B cell (primary cell): ENCODE measurements around the gene PNPLA2. TPM values are rescaled to one million over a fixed set of nuclear protein-coding genes. Genes with fewer than 3 reads are reported as not detected.

Source experiments
- ATAC-seq: fragments of 200-7000 bp; cut with Tn5 transposase; one replicate; pipeline ENCODE4 v1.10.0; 2021; ENCODE audit warnings: low read depth, mild to moderate bottlenecking, moderate number of reproducible peaks, moderate library complexity
- CTCF ChIA-PET: fragments of 350-600 bp; sonication (Branson Sonifier 250); formaldehyde crosslinking; loops from one replicate; lab custom pipeline; 2021; ENCODE audit warnings: antibody characterized with exemption, inconsistent platforms; lab: Charles Lee
- POLR2A ChIA-PET: fragments of 350-600 bp; sonication (Branson Sonifier 250); formaldehyde crosslinking; loops from one replicate; lab custom pipeline; 2021; ENCODE audit warnings: antibody characterized with exemption; lab: Charles Lee
- DNase-seq: peaks from one replicate; pipeline ENCODE4 v3.0.0; 2013
- H2AFZ ChIP-seq: 2 replicates; pipeline ENCODE4 v1.6.1; 2012; ENCODE audit warnings: mild to moderate bottlenecking, low read depth, low read length; ENCODE audit not compliant: insufficient read depth, poor library complexity, severe bottlenecking
- H3K27ac ChIP-seq, 2 donors: 1 replicate in 1 of 2; 2 replicates in 1 of 2; pipeline ENCODE4 v1.5.1; 2012 to 2013; ENCODE audit warnings: low read length in 2 of 2, mild to moderate bottlenecking in 2 of 2, moderate library complexity in 1 of 2
- H3K27me3 ChIP-seq, 4 experiments: fragments of 200-600 bp in 1 of 4; sonication (generic) in 1 of 4; replicated peaks in 1 of 4; 1 replicate in 2 of 4; 2 replicates in 2 of 4; pipeline versions ENCODE4 v1.6.1 to v1.7.0; 2013 to 2016; ENCODE audit warnings: low read length in 3 of 4, mild to moderate bottlenecking in 2 of 4, mixed read lengths in 1 of 4, moderate library complexity in 1 of 4; ENCODE audit not compliant: insufficient read depth in 4 of 4, control insufficient read depth in 3 of 4; ENCODE audit errors: control extremely low read depth in 1 of 4
- H3K36me3 ChIP-seq, 2 experiments: replicated peaks in 1 of 2; 1 replicate in 1 of 2; 2 replicates in 1 of 2; pipeline versions ENCODE4 v1.6.1 to v1.7.1; 2013; ENCODE audit warnings: low read length in 1 of 2; ENCODE audit not compliant: insufficient read depth in 2 of 2, control insufficient read depth in 1 of 2; ENCODE audit errors: control extremely low read depth in 1 of 2, extremely low read depth in 1 of 2
- H3K4me1 ChIP-seq, 2 donors: fragments of 200-600 bp in 1 of 2; sonication (generic) in 1 of 2; 1 replicate in 1 of 2; 2 replicates in 1 of 2; pipeline versions ENCODE4 v1.5.1 to v1.6.1; 2013 to 2017; ENCODE audit warnings: low read length in 2 of 2; ENCODE audit not compliant: control insufficient read depth in 2 of 2, insufficient read depth in 2 of 2
- H3K4me2 ChIP-seq: replicated peaks from 2 replicates; pipeline ENCODE3; 2012; ENCODE audit warnings: mild to moderate bottlenecking, low read depth, low read length; ENCODE audit not compliant: poor library complexity, severe bottlenecking
- H3K4me3 ChIP-seq, 5 experiments: fragments of 200-600 bp in 1 of 5; sonication (generic) in 1 of 5; 1 replicate in 3 of 5; 2 replicates in 2 of 5; pipeline versions ENCODE4 v1.5.1 to v1.7.0; 2011 to 2016; ENCODE audit warnings: low read length in 4 of 5, mild to moderate bottlenecking in 4 of 5, low read depth in 2 of 5, control low read depth in 1 of 5, moderate library complexity in 1 of 5; ENCODE audit not compliant: insufficient read depth in 1 of 5; ENCODE audit errors: control extremely low read depth in 1 of 5, extremely low read depth in 1 of 5
- H3K79me2 ChIP-seq: fragments of 200-600 bp; sonication (generic); one replicate; pipeline ENCODE4 v1.6.0; 2016; ENCODE audit warnings: low read length; ENCODE audit not compliant: control insufficient read depth, insufficient read depth
- H3K9ac ChIP-seq: fragments of 200-600 bp; sonication (generic); 2 replicates; pipeline ENCODE4 v1.6.1; 2017; ENCODE audit warnings: mild to moderate bottlenecking, low read length, moderate library complexity
- H3K9me3 ChIP-seq, 3 donors: one replicate each; pipeline versions ENCODE4 v1.6.1 to v1.7.1; 2013; ENCODE audit warnings: low read length in 2 of 3; ENCODE audit not compliant: control insufficient read depth in 2 of 3, insufficient read depth in 1 of 3; ENCODE audit errors: control extremely low read depth in 1 of 3
- H4K20me1 ChIP-seq: 2 replicates; pipeline ENCODE4 v1.6.0; 2012; ENCODE audit warnings: mild to moderate bottlenecking, low read length; ENCODE audit not compliant: insufficient read depth, control insufficient read depth, poor library complexity, severe bottlenecking
- H3K27ac Mint-ChIP-seq: one replicate; pipeline ENCODE4 v1.8.0; 2021; ENCODE audit warnings: mixed read lengths
- H3K27me3 Mint-ChIP-seq: one replicate; pipeline ENCODE4 v1.8.0; 2021; ENCODE audit warnings: mixed read lengths
- H3K4me1 Mint-ChIP-seq: one replicate; pipeline ENCODE4 v1.8.0; 2021; ENCODE audit warnings: mixed read lengths
- H3K4me3 Mint-ChIP-seq: one replicate; pipeline ENCODE4 v1.8.0; 2021; ENCODE audit warnings: mixed read lengths
- H3K9me3 Mint-ChIP-seq: one replicate; pipeline ENCODE4 v1.8.0; 2022; ENCODE audit warnings: mixed read lengths; ENCODE audit not compliant: insufficient read depth
- EZH2 ChIP-seq: IDR thresholded peaks from 2 replicates; pipeline ENCODE4 v1.6.1; 2012; ENCODE audit warnings: borderline replicate concordance, low read depth, mild to moderate bottlenecking, moderate library complexity, low read length; ENCODE audit not compliant: insufficient read depth, poor library complexity, severe bottlenecking
- WGBS: methylation state at CpG from one replicate; pipeline ENCODE4 v1.1.5; 2013; ENCODE audit warnings: missing lambda C conversion rate; ENCODE audit not compliant: insufficient coverage; 5-methylcytosine and 5-hydroxymethylcytosine counted together
- intact Hi-C: fragments of 100-400 bp; cut with micrococcal nuclease; formaldehyde crosslinking; loops from one replicate; pipeline ENCODE4 v1.10.0; 2022
- polyA plus RNA-seq: library from polyadenylated mRNA; depleted of rRNA; stranded (reverse); fragments of >200 nt; gene quantifications from 2 replicates; pipeline ENCODE4 v1.2.3, GENCODE V29; 2012
- total RNA-seq, 2 donors: library from RNA; stranded (reverse); fragments of 120-200 nt in 1 of 2; gene quantifications; 1 replicate in 1 of 2; 2 replicates in 1 of 2; pipeline versions ENCODE4 v1.2.3 to v1.2.4, GENCODE V29; 2013 to 2022
- TF ChIP-seq, protein P1 (sequence below): fragments of 200-600 bp; IDR thresholded peaks from one replicate; pipeline ENCODE4 v1.8.0; 2022; ENCODE audit warnings: antibody characterized with exemption, mild to moderate bottlenecking

PNPLA2 gene
- total and polyA plus RNA-seq, 2 donors (not counting 1 experiment from before 2014, with no cell fraction given): 208 to 276 TPM

DNA sequence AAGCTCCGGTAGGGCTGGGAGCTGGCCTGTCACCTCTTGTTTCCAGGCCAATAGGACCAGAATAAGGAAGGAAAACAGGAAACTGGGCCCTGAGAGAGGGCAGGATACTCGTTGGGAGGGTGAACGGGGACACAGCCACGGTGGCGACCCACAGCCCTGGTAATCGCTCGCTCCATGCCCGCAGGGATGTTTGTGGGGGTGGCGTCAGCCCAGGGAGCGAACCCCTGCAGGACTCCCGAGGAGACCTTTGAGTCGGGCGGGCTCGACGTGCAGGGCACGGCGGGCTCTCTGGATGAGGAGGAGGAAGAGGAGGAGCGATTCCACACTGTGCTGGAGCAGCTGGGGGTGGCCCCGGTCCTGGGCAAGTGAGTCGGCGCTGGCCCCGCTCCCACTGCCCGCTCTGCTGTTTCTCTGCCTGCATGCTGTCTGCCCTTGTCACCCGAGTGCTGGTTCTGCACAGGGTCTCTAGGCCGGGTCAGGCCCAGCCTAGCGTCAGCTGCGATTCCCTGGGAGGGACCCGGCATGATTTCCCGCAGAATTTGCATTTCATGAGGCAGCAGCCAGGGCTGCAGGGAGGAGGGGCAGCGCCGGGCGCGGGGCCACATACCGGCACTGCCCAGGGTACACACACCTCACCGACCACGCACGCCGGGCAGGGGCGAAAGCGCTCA is 10.6 kb downstream of the PNPLA2 start:
- H2AFZ ChIP-seq: peak overlapping the region; percentile 78
- no peak for TF ChIP-seq EZH2
- TF ChIP-seq, protein P1, sequence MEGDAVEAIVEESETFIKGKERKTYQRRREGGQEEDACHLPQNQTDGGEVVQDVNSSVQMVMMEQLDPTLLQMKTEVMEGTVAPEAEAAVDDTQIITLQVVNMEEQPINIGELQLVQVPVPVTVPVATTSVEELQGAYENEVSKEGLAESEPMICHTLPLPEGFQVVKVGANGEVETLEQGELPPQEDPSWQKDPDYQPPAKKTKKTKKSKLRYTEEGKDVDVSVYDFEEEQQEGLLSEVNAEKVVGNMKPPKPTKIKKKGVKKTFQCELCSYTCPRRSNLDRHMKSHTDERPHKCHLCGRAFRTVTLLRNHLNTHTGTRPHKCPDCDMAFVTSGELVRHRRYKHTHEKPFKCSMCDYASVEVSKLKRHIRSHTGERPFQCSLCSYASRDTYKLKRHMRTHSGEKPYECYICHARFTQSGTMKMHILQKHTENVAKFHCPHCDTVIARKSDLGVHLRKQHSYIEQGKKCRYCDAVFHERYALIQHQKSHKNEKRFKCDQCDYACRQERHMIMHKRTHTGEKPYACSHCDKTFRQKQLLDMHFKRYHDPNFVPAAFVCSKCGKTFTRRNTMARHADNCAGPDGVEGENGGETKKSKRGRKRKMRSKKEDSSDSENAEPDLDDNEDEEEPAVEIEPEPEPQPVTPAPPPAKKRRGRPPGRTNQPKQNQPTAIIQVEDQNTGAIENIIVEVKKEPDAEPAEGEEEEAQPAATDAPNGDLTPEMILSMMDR: no peak
- ATAC-seq (peak; percentile 12), DNase-seq (peak; percentile 58)
- peak overlapping the region; percentile 99 for H3K4me2 ChIP-seq
- H3K27ac ChIP-seq: no peak overlapping the region
- peaks cover 61% of the 10 kb centered on the region for H4K20me1 ChIP-seq
- peaks cover 69 to 70% of the 10 kb centered on the region in 2 donors for H3K4me1 ChIP-seq
- 6% methylated on average over 40 of the region's 40 CpGs for WGBS
- H3K36me3 ChIP-seq: peaks cover 0 to 6% of the 10 kb centered on the region in 2 experiments
- H3K79me2 ChIP-seq: no peaks in the 10 kb centered on the region
- no peaks in the 10 kb centered on the region for H3K9me3 Mint-ChIP-seq
- POLR2A ChIA-PET: interaction anchor here (3.6 to 6.4 kb wide), 2 partner anchors 9 to 13 kb away, joined by 17 to 57 read pairs; partner anchors contain the start of genes PNPLA2, POLR2L and TSPAN4
- H3K27me3 Mint-ChIP-seq: peaks cover 7% of the 10 kb centered on the region
- peaks cover 0 to 15% (median 0%) of the 10 kb centered on the region in 3 donors for H3K9me3 ChIP-seq
- H3K4me3 Mint-ChIP-seq: peak overlapping the region; percentile 88
- CTCF ChIA-PET: interaction anchor here (0.7 to 0.8 kb wide), 3 partner anchors 17 to 23 kb away, joined by 3 to 4 read pairs (median 3); no protein-coding TSS in a partner anchor
- H3K27ac Mint-ChIP-seq: no peak overlapping the region
- intact Hi-C loops: no loop called here
- H3K27me3 ChIP-seq: peaks cover 0 to 55% (median 19%) of the 10 kb centered on the region in 4 experiments
- H3K4me1 Mint-ChIP-seq: peaks cover 53% of the 10 kb centered on the region
- H3K4me3 ChIP-seq: peak overlapping the region in 4 of 5 experiments; percentile 36 to 55 (median 48)
- H3K9ac ChIP-seq: peak overlapping the region; percentile 68
